Stimulated activated CD8-positive, alpha-beta memory T cell treated with anti-CD3 and anti-CD28 coated beads, Interleukin-2, amount 100 ng/mL, for 48 hours (primary cell): Measurements from ENCODE around the gene ANGPTL2.
"Not testable (repeated sequence)": the region's sequence is repeated elsewhere in the genome, so short reads cannot be mapped to it uniquely, and the experiment has no call there.

Experiments
- DNase-seq, 2 donors: peaks; one replicate each; pipeline ENCODE4 v3.0.0-alpha.2; 2020; ENCODE audit warnings: low read depth in 2 of 2

The ANGPTL2 gene

GRCh38 chr9:127122176-127123063, at the start of gene ANGPTL2:
Gene ANGPTL2 (minus strand): TSS chr9:127122635. CDS start chr9:127108731, 13,904 bp downstream.
- peak in 1 of 2 donors; percentile 4 for DNase-seq

GRCh38 chr9:127171348-127171747, 48.9 kb upstream of the ANGPTL2 start:
- DNase-seq: not testable (repeated sequence)

GRCh38 chr9:127170652-127171051, 48.2 kb upstream of the ANGPTL2 start:
- DNase-seq: no peak

- DNase-seq: no peak
Observed at GRCh38 chr9:127170103-127170502, 47.7 kb upstream of the ANGPTL2 start.

GRCh38 chr9:127169575-127169883, 47.1 kb upstream of the ANGPTL2 start:
- no peak for DNase-seq

GRCh38 chr9:127168756-127169574, 46.5 kb upstream of the ANGPTL2 start:
- DNase-seq: no peak

- no peak for DNase-seq
Observed at GRCh38 chr9:127167560-127168326, 45.3 kb upstream of the ANGPTL2 start.

- no peak for DNase-seq
Observed at GRCh38 chr9:127166651-127167524, 44.5 kb upstream of the ANGPTL2 start.

GRCh38 chr9:127166111-127166510, 43.7 kb upstream of the ANGPTL2 start:
- no peak for DNase-seq

GRCh38 chr9:127165116-127165515, 42.7 kb upstream of the ANGPTL2 start:
- no peak for DNase-seq

GRCh38 chr9:127163409-127163808, 41.0 kb upstream of the ANGPTL2 start:
- DNase-seq: no peak

- no peak for DNase-seq
Observed at GRCh38 chr9:127162864-127163365, 40.5 kb upstream of the ANGPTL2 start.

GRCh38 chr9:127162046-127162863, 39.8 kb upstream of the ANGPTL2 start:
- DNase-seq: no peak

- no peak for DNase-seq
Observed at GRCh38 chr9:127161081-127161624, 38.7 kb upstream of the ANGPTL2 start.

- DNase-seq: no peak
Observed at GRCh38 chr9:127159949-127160610, 37.6 kb upstream of the ANGPTL2 start.

GRCh38 chr9:127159325-127159801, 36.9 kb upstream of the ANGPTL2 start:
- no peak for DNase-seq

GRCh38 chr9:127158786-127159324, 36.4 kb upstream of the ANGPTL2 start:
- DNase-seq: no peak

GRCh38 chr9:127155314-127155960, 33.0 kb upstream of the ANGPTL2 start:
- DNase-seq: no peak
